Measurements from ENCODE around the gene MAST4. TPM values are rescaled to one million over a fixed set of nuclear protein-coding genes. Genes with fewer than 3 reads are reported as not detected.
A peak's percentile ranks its signal among the peaks of the same experiment; 100 is the strongest.

The MAST4 gene
- total RNA-seq, 1 donor from 2014 or later = 13.9 TPM

DNA sequence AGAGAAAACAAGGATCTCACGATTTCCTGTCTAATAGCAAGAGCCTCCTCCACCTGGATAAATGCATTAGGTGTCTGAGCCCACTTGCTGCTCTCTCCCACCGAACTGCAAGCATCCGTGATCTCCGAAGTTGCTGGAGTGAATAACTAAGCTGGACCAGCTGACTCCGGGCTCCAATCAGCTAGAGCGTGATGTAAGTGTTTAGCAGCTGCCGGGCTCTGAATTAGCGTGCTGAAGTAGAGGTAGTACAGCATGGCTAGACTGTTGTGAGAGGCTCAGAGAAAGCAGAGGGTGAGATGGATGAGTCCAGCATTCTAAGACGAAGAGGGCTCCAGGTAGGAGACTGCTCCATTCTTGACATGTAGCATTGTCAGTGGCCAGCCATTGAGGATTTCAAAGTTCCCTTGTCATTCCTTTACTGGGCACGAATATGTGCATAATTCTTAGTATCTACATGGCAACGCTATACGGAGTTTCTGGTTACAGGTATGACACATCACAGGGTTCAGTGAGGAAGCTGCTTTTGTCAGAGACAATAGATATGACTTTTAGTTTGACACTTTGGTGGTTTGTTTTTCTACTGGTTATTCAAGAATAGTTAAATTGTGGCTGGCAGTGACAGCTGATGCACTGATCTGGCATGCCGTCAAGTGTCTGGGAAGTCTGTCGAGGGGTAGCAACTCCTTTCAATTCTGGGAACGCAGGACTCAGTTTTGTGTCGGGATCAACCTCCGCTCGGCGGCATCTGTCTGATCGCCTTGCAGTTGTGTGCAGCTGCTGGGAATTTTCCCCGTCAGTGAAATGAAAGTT lies 232.6 kb downstream of the MAST4 start:
- DNase-seq (ENCODE audit: low spot score in 2 of 2) = peak; percentile 17 to 45
- FAIRE-seq = no peak

DNA sequence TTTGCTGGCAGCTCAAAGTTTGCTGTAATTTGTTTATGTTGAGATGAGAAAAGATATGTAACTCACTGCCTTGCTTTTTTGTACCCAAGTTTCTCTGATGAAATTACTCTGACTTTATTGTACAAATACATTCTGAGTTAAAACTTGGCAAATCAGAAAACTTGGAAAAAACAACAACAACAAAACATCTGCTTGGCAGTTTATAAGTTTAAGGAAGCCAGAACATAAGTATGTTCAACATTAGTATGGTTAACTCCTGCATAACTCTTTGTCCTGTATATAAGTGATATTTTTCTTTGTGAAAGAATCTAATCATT lies 233.1 kb downstream of the MAST4 start:
- FAIRE-seq (no peak), DNase-seq (ENCODE audit: low spot score in 2 of 2) (no peak)

DNA sequence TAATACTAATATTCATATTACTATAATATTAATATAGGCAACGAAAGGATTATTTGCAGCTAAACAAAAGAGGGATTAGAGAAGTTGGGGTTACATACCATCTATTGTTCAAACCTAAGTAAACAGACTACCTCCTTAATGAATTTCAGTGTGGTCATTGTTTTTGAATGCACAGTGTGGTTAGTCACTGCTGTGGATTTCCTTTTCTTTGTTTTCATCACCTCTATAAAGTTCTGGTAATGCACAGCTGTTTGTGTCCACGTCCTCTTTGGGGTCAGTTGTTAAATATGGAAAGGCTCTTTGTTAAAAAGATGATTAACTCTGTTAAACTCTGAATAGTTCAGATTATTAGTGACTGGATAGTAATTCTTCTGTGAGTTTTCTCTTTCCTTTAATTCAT lies 233.6 kb downstream of the MAST4 start:
- no peak for FAIRE-seq
- no peak for DNase-seq (ENCODE audit: low spot score in 2 of 2)

DNA sequence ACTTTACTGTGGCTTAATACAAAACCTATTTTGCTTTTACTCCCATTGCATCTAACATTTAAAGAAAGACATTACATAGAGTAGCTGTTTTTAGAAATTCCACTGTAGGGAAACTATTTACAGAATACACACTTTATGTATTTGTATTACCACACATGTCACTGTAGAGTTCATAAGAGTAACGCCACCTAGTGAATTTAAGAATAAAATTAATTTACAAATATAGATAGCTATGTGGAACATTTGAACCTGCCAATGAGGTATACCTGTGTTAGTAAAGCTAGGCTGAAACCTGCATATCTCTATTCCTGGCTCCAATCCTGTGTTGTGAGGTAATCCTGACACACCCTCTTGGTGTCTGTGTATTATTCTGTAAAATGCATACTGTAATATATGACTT lies 234.4 kb downstream of the MAST4 start:
- no peak for DNase-seq (ENCODE audit: low spot score in 2 of 2)
- FAIRE-seq = no peak

DNA sequence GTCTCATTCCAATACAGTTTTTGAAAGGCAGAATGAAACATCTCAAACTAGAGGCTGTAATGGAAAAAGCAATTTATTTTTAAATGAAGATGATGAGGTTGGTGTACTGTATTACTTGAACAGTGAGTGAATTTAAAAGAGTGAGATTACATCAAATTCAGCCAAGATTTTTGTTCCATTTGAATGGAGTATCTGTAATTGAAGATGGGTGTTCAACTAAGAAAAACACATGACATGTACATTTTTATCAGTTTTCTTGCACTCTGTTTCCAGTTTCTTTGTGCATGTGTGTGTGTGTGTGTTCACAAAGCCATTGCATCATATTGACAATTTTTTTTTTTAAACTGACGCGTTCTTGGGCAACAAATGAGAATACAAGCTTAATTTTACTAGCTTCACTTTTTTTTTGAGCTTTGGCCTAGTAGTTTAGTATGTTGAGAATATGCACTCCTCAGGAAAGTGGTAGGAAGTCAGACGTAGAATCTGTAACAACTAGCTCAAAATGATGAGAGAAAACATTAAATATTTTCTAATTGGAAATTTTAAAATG lies 243.5 kb downstream of the MAST4 start:
- FAIRE-seq = no peak
- DNase-seq (ENCODE audit: low spot score in 2 of 2) = no peak

DNA sequence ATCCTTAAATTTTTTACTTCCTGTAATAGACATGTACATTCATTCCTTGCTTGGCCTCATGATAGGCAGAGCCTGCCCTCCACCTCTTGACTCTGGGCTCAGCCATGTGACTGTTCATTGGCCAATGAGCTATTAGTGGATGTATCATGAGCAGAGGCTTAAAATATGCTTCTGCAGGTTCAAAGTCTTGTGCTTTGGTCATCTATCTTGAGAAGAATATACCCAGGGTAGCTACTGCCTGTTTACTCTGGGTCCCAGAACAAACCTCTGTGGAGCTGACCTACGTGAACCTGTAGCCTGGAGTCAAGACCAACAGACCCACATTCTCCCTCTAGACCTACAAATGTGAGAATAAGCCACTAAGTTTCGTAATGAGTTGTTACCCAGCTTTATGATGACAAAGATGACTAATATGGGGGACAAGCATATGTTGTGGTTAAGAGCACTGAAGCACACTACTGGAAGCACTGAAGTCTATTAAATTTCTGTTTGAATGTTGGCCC lies 244.4 kb downstream of the MAST4 start:
- FAIRE-seq (no peak), DNase-seq (ENCODE audit: low spot score in 2 of 2) (no peak)

DNA sequence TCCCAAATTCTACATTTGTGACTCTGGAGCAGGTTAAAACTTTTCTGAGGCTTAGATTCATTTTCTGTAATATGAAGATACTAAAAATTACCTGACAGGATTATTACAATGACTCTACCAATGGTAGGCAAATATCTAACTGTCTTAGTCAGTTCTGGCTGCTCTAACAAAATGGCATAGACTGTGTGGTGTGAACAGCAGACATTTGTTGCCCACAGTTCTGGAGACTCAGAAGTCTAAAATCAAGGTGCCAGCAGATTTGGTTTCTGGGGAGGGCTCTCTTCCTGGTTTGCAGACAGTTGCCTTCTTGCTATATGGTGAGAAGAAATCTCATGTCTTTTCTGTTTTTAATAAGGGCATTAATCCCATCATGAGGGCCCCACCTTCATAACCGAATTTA lies 245.1 kb downstream of the MAST4 start:
- FAIRE-seq (no peak), DNase-seq (ENCODE audit: low spot score in 2 of 2) (no peak)

DNA sequence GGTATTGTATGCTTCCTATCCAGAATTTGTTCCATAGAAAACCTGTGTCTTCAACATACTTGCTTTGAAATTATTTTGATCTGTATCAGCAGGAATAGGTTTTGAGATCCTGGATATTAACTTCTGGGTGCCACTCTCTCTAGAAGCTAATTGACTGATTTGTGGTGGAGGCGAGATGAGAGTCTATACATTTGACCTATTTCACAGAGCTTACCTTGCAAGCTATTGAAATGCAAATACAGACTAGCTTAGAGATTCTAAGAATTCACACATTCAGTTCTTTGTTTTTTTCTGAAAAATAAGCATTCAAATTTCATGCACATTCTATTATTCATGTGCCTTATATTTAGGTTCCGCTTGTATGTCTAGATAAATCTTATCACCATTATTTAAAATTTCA lies 246.3 kb downstream of the MAST4 start:
- FAIRE-seq = no peak
- no peak for DNase-seq (ENCODE audit: low spot score in 2 of 2)

DNA sequence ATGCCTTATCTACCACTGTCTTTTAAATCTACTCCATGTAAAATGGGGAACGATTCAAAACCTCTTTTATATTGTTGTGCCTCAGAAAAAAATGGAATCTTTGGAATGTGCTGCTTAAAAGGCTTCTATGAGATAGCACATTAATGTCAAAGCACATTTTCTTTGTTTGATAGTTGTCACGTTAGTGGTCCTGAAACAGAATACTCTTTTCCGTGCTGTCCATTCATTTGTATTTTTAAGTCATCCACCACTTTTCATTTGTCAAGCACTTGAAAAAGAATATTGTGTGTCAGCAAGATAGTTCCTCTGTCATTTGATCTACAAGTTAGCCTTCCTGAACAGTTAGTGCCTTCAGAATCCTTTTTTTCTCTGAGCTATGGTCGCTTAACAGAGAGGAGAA lies 246.9 kb downstream of the MAST4 start:
- DNase-seq (ENCODE audit: low spot score in 2 of 2) = no peak
- FAIRE-seq = no peak

DNA sequence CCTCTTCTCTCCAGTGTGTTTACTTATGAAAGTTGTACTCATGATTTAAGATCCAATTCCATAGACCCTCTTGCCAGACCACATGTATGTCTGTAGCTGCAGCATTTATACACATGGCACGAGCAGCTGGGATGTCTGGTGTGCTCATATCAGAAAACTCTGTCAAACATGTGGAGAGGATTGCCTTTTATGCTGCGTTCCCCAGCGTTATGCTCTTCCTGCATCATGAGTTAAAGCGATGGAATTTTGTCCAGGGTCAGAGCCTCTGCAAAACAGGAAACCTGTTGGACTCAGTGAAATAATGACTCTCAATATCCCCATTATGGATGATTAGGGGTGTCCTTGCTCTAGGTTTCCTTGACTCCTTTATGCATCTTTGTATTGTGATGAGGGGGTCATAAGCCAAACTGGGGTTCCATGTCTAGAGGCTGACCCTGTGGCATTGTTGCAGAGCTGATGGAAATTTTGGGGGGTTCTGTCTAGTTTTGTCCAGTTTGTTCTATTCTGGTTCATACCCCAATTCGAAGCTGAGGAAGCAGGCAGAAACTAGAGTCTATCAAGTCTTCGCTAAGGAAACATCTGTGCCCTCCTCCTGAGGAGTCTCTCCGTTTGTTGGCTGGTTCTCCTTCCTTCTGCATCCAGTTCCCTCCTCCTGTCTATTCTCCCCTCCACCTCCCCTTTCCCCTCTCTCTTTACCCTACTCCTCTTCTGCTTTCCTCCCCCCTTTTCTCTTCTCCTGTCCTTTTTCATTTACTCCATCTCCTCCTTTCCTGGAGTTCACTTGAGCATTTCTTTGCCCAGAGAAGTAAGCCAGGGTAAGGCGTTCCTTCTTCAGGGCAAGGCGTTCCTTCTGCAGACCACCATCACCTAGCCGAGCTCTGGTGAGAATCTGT lies 252.8 kb downstream of the MAST4 start:
- no peak for FAIRE-seq
- DNase-seq (ENCODE audit: low spot score in 2 of 2) = no peak

DNA sequence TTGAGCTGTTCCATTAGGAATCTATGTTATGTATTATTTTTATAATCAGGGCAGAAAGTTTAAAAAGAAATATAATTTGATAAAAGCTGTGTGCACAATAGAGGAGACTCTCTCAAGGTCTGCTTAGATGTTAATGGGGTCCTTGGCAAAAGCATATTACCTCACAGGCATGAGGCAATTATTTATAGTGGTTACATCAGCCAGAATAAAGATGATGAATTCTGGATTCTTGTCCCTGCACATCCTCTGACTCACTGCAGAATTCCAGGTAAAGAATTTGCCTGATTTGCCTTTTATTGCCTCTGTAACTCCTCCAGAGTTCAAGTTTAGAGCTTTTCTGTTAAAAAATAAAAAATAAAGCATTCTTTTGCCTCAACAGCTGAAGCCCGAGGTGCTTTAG lies 253.6 kb downstream of the MAST4 start:
- DNase-seq (ENCODE audit: low spot score in 2 of 2) (no peak), FAIRE-seq (no peak)

DNA sequence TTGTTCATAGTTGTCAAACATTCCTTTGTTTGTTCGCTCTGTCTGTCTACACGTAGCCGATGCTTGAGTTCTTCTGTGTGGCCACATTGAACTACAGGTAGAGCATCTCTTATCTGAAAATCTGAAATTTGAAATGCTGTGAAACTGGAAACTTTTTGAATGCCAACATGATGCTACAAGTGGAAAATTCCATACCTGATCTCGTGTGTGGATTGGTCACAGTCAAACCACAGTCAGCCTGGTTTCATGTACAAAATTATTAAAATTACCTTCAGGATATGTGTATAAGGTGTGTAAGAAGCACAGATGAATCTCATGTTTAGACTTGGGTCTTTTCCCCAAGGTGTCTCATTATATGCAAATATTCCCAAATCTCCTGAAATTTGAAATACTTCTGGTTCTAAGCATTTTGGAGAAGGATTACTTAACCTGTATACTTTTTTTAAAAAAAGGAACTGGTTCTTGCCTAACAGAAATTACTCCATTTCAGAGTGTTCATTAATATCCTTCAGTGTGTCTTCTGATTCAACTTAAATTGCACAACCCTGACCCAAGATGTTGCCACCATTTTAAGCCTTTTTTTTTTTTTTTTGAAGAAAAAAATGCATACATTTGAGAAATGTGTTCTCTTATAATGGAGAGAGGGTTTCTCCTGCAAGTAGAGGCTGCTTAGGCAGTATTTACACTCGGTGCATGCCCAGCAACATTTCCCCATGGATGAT lies 254.3 kb downstream of the MAST4 start:
- DNase-seq (ENCODE audit: low spot score in 2 of 2) = no peak
- FAIRE-seq = no peak

DNA sequence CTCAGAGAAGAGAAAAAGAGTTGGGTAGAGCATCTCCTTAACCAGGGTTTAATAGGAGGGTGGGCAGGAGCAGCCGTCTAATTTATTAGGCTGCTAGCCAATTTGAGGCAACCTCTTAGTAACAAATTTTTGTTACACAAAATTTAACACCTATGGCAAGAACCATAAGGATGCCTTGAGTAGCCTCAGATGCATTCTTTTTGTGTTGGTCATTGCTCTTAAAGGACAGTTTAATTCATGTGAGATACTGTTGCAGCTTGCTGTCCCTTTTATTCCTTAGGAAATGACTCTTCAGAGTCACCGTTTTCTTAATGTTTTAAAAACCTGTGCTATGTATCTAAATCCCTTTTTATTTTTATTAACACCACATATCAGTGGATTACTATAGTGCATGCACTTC lies 255.1 kb downstream of the MAST4 start:
- FAIRE-seq = no peak
- no peak for DNase-seq (ENCODE audit: low spot score in 2 of 2)

DNA sequence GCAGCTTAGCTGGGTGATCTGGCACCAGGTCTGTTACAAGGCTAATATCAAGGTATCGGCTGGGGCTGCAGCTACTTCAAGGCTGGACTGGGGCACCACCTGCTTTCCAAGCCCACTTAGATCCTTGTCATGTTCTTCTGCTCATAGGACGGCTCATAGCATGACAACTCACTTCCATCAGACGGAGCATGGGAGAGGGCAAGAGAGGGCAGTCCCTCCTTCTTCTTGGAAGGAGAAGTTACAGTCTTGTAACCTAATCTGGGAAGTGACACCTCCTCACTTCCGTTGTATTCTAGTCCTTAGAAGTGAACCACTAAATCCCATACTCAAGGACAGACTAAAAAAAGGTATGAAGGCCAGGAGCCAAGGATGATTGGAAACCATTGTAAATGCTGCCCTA lies 258.2 kb downstream of the MAST4 start:
- FAIRE-seq = no peak
- no peak for DNase-seq (ENCODE audit: low spot score in 2 of 2)

DNA sequence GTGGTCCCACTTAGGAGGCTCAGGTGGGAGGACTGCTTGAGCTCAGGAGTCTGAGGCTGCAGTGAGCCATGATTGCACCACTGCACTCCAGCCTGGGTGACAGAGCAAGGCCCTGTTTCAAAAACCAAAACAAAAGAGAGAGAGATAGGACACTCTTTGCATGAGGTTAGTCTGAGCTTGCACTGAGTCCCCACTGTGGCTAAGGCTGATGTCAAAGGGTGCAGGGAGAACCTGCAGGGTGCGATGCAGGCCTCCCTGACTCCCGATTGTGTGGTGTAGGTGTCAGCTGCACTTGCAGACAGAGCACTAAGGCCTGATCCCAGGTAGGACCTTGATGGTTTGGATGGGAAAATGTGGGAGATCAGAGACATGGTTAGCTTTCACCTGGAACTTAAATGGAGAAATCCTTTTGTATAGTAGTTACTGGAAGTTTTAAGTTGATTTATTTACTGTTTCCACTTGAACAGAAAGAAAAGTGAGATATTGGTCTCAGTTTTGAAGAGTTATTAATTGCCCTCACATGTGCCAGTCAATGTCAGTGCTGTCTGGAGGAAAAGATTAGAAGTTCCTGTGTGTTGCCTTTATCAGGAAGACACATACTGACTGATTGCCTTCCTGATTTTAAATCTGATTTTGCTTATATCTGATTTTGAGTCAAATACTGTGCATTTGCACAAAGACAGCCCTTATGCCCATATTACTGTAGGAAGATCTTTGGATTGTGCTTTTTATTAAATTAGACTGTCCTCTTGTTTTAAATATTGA lies 260.0 kb downstream of the MAST4 start:
- DNase-seq (ENCODE audit: low spot score in 2 of 2) (no peak), FAIRE-seq (no peak)

DNA sequence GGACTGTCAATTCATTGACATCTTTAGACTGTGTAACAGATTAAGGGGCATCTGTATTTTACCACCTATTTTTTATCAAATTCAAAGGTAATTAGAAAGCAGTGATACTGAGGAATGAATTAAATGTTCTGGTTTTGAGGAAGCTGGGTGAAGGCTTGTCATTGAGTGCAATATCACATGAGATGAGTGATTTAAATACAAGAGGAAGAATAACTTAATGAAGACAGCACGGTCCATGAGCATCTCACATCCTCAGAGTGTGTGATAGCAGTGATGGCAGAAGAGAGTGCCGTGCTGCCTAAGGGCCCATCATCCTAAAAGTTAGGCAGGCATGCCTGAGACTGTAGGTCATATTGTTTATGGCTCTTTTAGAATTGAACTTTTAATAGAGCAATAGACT lies 263.3 kb downstream of the MAST4 start:
- FAIRE-seq (no peak), DNase-seq (ENCODE audit: low spot score in 2 of 2) (no peak)

DNA sequence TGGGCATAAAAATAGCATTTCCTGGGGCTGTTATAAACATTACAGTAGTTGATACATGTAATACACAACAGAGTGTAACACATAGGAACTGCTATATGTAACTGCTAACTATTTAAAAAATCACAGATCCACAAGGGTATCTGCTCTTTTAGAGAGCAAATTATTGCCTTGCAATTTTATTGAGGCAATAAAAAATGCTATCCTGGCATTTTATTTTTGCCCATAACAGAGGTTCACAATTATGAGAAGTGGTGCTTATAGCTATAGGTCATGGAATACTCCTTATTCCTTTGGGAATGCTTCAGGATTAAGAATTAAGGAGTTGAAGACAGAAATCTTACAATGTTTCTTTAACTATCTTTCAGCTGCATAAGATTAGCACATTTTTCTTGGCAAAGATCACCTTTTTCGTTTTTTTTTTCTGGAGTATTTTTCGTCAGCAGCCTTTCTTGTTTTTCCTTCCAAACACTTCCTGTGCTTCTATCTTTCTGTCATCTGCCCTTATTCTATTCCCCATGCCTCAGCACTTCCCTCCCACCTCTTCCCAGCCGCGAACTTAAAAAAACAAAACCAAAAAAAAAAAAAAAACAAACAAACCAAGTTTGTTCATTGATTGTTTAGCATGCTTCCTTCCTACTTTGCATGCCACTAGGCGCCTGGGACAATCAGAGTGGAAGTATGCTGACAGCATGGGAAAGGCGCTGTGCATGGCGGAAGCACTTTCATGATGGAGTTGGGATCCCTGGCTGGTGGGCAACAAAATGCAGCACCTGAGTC lies 264.2 kb downstream of the MAST4 start:
- DNase-seq (ENCODE audit: low spot score in 2 of 2) (no peak), FAIRE-seq (no peak)

DNA sequence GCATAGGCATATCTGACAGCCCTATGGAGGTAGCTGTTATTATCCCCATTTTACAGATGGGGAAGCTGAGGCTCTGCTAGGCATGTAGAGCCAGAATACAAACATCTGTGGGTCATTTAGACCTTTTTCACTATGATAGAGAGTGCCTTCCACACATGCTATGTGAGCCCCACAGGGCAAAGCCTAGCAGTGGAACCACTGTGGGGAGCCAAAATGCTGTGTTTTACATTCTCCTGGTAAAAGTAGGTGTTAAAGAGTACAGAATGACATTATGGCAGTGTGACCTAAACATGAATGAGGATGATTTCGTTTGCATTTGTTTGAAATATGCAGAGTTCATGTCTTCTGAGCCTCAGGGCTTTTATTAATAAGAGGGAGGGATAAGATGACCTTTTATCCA lies 265.2 kb downstream of the MAST4 start:
- FAIRE-seq (no peak), DNase-seq (ENCODE audit: low spot score in 2 of 2) (no peak)

DNA sequence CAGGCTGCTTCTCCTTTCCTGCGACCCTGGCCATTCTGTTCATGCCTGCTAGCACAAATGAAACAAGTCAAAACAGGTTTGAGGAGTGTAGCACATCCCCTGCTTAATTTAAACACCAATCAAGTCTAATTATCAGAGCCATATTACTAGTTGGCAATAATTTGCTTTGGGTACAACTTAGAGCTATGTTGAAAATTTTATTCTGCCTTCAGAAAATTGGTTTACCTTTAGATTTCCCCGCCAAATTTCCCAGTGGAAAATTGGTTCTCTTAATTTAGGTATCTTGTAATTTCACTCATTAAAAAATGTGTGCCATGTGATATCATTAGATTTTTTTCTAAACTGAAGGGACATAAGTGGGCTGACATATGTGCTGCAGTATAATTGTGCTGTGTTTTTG lies 265.8 kb downstream of the MAST4 start:
- no peak for FAIRE-seq
- no peak for DNase-seq (ENCODE audit: low spot score in 2 of 2)

All from frontal cortex (tissue), 4 donors.